ENCODE results near the gene OTOA.

- TF ChIP-seq TAF1 (IDR thresholded peaks at IDR 0.05; ENCODE audit: low read depth) (no peak), RAD21 (IDR thresholded peaks at IDR 0.05; ENCODE audit: low read depth) (no peak), YY1 (IDR thresholded peaks at IDR 0.05; ENCODE audit: low read depth) (no peak), EP300 (IDR thresholded peaks at IDR 0.05; ENCODE audit: borderline replicate concordance) (no peak), REST (IDR thresholded peaks at IDR 0.05; ENCODE audit: low read depth) (no peak), CEBPB (IDR thresholded peaks at IDR 0.05) (no peak), TEAD4 (IDR thresholded peaks at IDR 0.05) (no peak), CREB1 (IDR thresholded peaks at IDR 0.05; ENCODE audit: low read depth) (no peak), TCF12 (IDR thresholded peaks at IDR 0.05; ENCODE audit: low read depth) (no peak)
These were observed 40.5 kb downstream of the OTOA start for GRCh38 chr16:21704266-21704665.

Data from Ishikawa (cell line).